K562 (cell line): ENCODE measurements around the gene TMCC1.

ENCODE experiments used
- CC2D1A ChIP-seq: fragments of 450-650 bp; IDR thresholded peaks from 2 replicates; pipeline ENCODE4 v1.6.1; 2017; ENCODE audit warnings: mild to moderate bottlenecking
- CREM ChIP-seq: IDR thresholded peaks from 2 replicates; pipeline ENCODE4 v1.6.1; 2014; ENCODE audit warnings: antibody characterized with exemption, low read depth
- ETS2 ChIP-seq: IDR thresholded peaks from 2 replicates; pipeline ENCODE4 v1.6.1; 2016; ENCODE audit warnings: borderline replicate concordance, missing genetic modification characterization, mild to moderate bottlenecking, moderate library complexity, missing compliant biosample characterization; ENCODE audit not compliant: poor library complexity, severe bottlenecking
- FIP1L1 ChIP-seq: fragments of 200-400 bp; formaldehyde crosslinking; IDR thresholded peaks from 2 replicates; pipeline ENCODE4 v1.6.1; 2018; ENCODE audit warnings: mild to moderate bottlenecking, low read depth, low read length; ENCODE audit not compliant: poor library complexity, severe bottlenecking
- HDAC6 ChIP-seq: IDR thresholded peaks from 2 replicates; pipeline ENCODE4 v1.6.1; 2012; ENCODE audit warnings: low read depth, mild to moderate bottlenecking, control low read depth, inconsistent platforms, low read length, moderate library complexity
- HMG20B ChIP-seq: fragments of 250-450 bp; sonication (Bioruptor Pico); IDR thresholded peaks from 2 replicates; pipeline ENCODE4 v1.5.0; 2021; ENCODE audit warnings: mild to moderate bottlenecking
- MEF2D ChIP-seq: conservative IDR thresholded peaks from 2 replicates; pipeline ENCODE4 v1.6.1; 2016; ENCODE audit warnings: low read depth, missing genetic modification characterization, missing compliant biosample characterization
- NFATC3 ChIP-seq: fragments of 450-650 bp; IDR thresholded peaks from 2 replicates; pipeline ENCODE4 v1.6.1; 2017; ENCODE audit warnings: mild to moderate bottlenecking
- NRF1 ChIP-seq, 2 experiments: fragments of 450-650 bp; IDR thresholded peaks in 1 of 2; conservative IDR thresholded peaks in 1 of 2; 2 replicates each; pipeline ENCODE4 v1.6.1; 2014; ENCODE audit warnings: mild to moderate bottlenecking in 2 of 2
- SP1 ChIP-seq: sonication (generic); formaldehyde crosslinking; IDR thresholded peaks from 2 replicates; pipeline ENCODE4 v1.8.1; 2022; ENCODE audit warnings: mild to moderate bottlenecking, missing genetic modification reagents
- SREBF2 ChIP-seq: sonication (generic); formaldehyde crosslinking; IDR thresholded peaks from 2 replicates; pipeline ENCODE4 v1.4.0; 2020; ENCODE audit warnings: mild to moderate bottlenecking, missing genetic modification reagents
- ZBTB1 ChIP-seq: sonication (generic); formaldehyde crosslinking; IDR thresholded peaks from 2 replicates; pipeline ENCODE4 v1.8.1; 2023; ENCODE audit warnings: missing genetic modification reagents, low read depth, mild to moderate bottlenecking, borderline replicate concordance

DNA sequence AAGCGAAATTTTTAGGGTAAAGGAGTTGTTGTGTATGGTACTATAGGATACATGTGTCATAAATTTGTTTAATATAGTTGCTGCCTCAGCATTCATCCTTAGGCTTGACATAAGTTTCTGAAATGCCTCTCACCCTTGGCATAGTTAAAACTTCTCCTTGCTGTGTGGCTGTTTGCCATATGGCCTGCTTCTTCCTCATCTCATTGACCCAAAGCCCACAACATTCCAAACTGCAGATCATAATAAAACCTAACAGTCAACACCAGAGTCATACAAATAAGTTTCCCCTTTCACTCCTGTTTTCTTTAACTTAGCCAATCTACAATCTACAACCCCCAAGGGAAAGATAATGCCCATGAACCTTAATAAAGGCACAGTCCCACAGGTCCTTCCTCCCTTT lies 136.6 kb downstream of the TMCC1 start:
- TF ChIP-seq CREM (no peak), ETS2 (tag) (no peak), SP1 (no peak), NFATC3 (no peak), FIP1L1 (no peak), CC2D1A (no peak), SREBF2 (CRISPR knock-in tag) (no peak), HMG20B (CRISPR knock-in tag) (no peak), HDAC6 (no peak), MEF2D (no peak), NRF1 (conservative IDR thresholded peaks at IDR 0.05 in 1 of 2, IDR thresholded peaks at IDR 0.05 in 1 of 2) (no peak), ZBTB1 (CRISPR knock-in tag) (no peak)
